HepG2 (cell line): ENCODE results near the gene PXT1. TPM values are rescaled to one million over a fixed set of nuclear protein-coding genes. Genes with fewer than 3 reads are reported as not detected.

Experiments used
- AGO1 ChIP-seq: fragments of 200-400 bp; formaldehyde crosslinking; IDR thresholded peaks from 2 replicates; pipeline ENCODE4 v1.6.1; 2017; ENCODE audit warnings: mild to moderate bottlenecking, low read depth, low read length, moderate library complexity; ENCODE audit not compliant: poor library complexity, severe bottlenecking
- ATF3 ChIP-seq: sonication (generic); formaldehyde crosslinking; IDR thresholded peaks from 2 replicates; pipeline ENCODE4 v1.4.0; 2020; ENCODE audit warnings: missing genetic modification reagents
- CEBPB ChIP-seq: IDR thresholded peaks from 2 replicates; pipeline ENCODE4 v1.6.1; 2011; ENCODE audit warnings: low read depth, low read length, improper control_type of control experiment, borderline replicate concordance
- DMTF1 ChIP-seq: sonication (generic); formaldehyde crosslinking; IDR thresholded peaks from 2 replicates; pipeline ENCODE4 v1.4.0; 2020; ENCODE audit warnings: mild to moderate bottlenecking, missing genetic modification reagents
- ETV5 ChIP-seq: IDR thresholded peaks from 2 replicates; pipeline ENCODE4 v1.6.1; 2018; ENCODE audit warnings: missing biosample characterization, missing genetic modification reagents, inconsistent platforms, borderline replicate concordance
- MIER3 ChIP-seq: IDR thresholded peaks from 2 replicates; pipeline ENCODE4 v1.6.1; 2016; ENCODE audit warnings: missing compliant biosample characterization, borderline replicate concordance
- NAIF1 ChIP-seq: sonication (generic); formaldehyde crosslinking; IDR thresholded peaks from 2 replicates; pipeline ENCODE4 v1.5.0; 2020; ENCODE audit warnings: mild to moderate bottlenecking, missing genetic modification reagents, borderline replicate concordance
- NFE2L1 ChIP-seq: sonication (generic); formaldehyde crosslinking; IDR thresholded peaks from 2 replicates; pipeline ENCODE4 v1.4.0; 2020; ENCODE audit warnings: missing genetic modification reagents, mild to moderate bottlenecking, borderline replicate concordance
- NFRKB ChIP-seq: fragments of 450-650 bp; IDR thresholded peaks from 2 replicates; pipeline ENCODE4 v1.6.1; 2017
- TFAP4 ChIP-seq: sonication (generic); IDR thresholded peaks from 2 replicates; pipeline ENCODE4 v1.6.1; 2016; ENCODE audit warnings: low read depth, borderline replicate concordance
- THAP7 ChIP-seq: sonication (generic); formaldehyde crosslinking; IDR thresholded peaks from 2 replicates; pipeline ENCODE4 v1.8.1; 2023; ENCODE audit warnings: mild to moderate bottlenecking, missing genetic modification reagents
- XRCC5 ChIP-seq: fragments of 200-400 bp; formaldehyde crosslinking; optimal IDR thresholded peaks from 2 replicates; pipeline ENCODE3; 2017; ENCODE audit warnings: mild to moderate bottlenecking, low read length
- ZC3H13 ChIP-seq: sonication (generic); formaldehyde crosslinking; IDR thresholded peaks from 2 replicates; pipeline ENCODE4 v1.8.1; 2023; ENCODE audit warnings: mild to moderate bottlenecking, missing genetic modification reagents, moderate library complexity
- ZNF121 ChIP-seq: sonication (generic); formaldehyde crosslinking; IDR thresholded peaks from 2 replicates; pipeline ENCODE4 v1.5.0; 2020; ENCODE audit warnings: mild to moderate bottlenecking, missing genetic modification reagents
- ZNF331 ChIP-seq: sonication (generic); formaldehyde crosslinking; IDR thresholded peaks from 2 replicates; pipeline ENCODE4 v1.4.0; 2020; ENCODE audit warnings: missing genetic modification reagents
- ZNF564 ChIP-seq: sonication (generic); formaldehyde crosslinking; IDR thresholded peaks from 2 replicates; pipeline ENCODE4 v1.8.1; 2023; ENCODE audit warnings: mild to moderate bottlenecking, missing genetic modification reagents
- ZNF615 ChIP-seq: sonication (generic); formaldehyde crosslinking; IDR thresholded peaks from 2 replicates; pipeline ENCODE4 v1.5.0; 2020; ENCODE audit warnings: mild to moderate bottlenecking, missing genetic modification reagents, borderline replicate concordance
- ZNF710 ChIP-seq: sonication (generic); formaldehyde crosslinking; IDR thresholded peaks from 2 replicates; pipeline ENCODE4 v1.5.0; 2020; ENCODE audit warnings: mild to moderate bottlenecking, missing genetic modification reagents, borderline replicate concordance
- ZSCAN9 ChIP-seq: IDR thresholded peaks from 2 replicates; pipeline ENCODE4 v1.6.1; 2016; ENCODE audit warnings: borderline replicate concordance
- polyA plus RNA-seq, 8 experiments: library from polyadenylated mRNA; depleted of rRNA in 3 of 8; stranded (reverse) in 7 of 8; unstranded in 1 of 8; fragments of >200 nt; fragmentation: Illumina TruSeq in 4 of 8; extraction: Trizol in 4 of 8; gene quantifications; 2 replicates each; pipeline versions ENCODE4 v1.2.1 to v1.2.3, GENCODE V29; 2011 to 2016; ENCODE audit warnings: low read depth in 4 of 8, missing spikeins in 1 of 8, mixed read lengths in 1 of 8; ENCODE audit not compliant: insufficient read depth in 1 of 8
- total RNA-seq, 5 experiments: library from RNA; depleted of rRNA; stranded (reverse); fragments of >200 nt; fragmentation: Illumina TruSeq; extraction: Trizol; gene quantifications; 2 replicates each; pipeline ENCODE4 v1.2.3, GENCODE V29; 2016; ENCODE audit warnings: low read depth in 1 of 5
- TF ChIP-seq, protein P1 (sequence below): sonication (generic); formaldehyde crosslinking; IDR thresholded peaks from 2 replicates; pipeline ENCODE4 v1.4.0; 2020; ENCODE audit warnings: missing genetic modification reagents

Gene PXT1
- total and polyA plus RNA-seq, 2 of the 13 experiments (the other 11 are each of a cell fraction or from before 2014, with no cell fraction given) = 0.04 TPM; not detected in 1

DNA sequence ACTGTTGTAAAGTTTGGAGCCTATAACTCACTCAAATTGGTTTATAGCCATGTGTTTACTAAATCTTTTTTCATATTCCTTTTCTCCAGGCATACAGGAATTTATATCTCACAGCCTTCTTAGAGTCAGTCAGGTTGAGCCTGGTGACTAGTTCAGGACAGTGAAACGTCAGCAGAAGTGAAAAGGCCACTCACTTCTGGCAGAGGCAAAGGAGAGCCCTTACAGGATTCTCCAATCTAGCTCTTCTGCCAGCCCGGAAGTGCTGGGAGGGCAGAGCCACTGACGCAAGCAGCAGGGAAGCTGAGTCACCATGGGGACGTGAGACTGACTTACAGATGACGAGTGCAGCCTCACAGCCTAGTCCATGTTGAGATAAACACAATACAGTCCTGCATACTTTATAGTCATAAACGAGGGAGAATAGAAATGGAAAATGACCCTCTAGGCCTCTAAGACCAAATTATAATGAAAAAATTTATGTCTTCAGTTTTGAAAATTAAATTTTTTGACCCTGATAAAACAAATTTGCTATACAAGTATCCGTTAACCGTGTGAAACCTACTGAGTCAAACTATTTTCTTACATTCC is 1.3 kb downstream of the PXT1 start (continued):
- TF ChIP-seq THAP7 (CRISPR knock-in tag) (no peak), XRCC5 (peak; percentile 72), ZSCAN9 (peak; percentile 79), NAIF1 (CRISPR knock-in tag) (no peak), ZC3H13 (CRISPR knock-in tag) (no peak), AGO1 (no peak), ZNF564 (CRISPR knock-in tag) (no peak), ZNF331 (CRISPR knock-in tag) (peak; percentile 84), ZNF121 (CRISPR knock-in tag) (no peak), NFE2L1 (peak; percentile 80; the same call in 1 of the 2 replicates), DMTF1 (CRISPR knock-in tag) (no peak), ZNF615 (CRISPR knock-in tag) (no peak), ZNF710 (no peak), MIER3 (CRISPR knock-in tag) (peak; percentile 89; the same call in 1 of the 2 replicates), ETV5 (CRISPR knock-in tag) (peak; percentile 96), ATF3 (peak; percentile 94), CEBPB (peak; percentile 86), TFAP4 (peak; percentile 72; the same call in 1 of the 2 replicates), NFRKB (no peak)
- TF ChIP-seq, protein P1, sequence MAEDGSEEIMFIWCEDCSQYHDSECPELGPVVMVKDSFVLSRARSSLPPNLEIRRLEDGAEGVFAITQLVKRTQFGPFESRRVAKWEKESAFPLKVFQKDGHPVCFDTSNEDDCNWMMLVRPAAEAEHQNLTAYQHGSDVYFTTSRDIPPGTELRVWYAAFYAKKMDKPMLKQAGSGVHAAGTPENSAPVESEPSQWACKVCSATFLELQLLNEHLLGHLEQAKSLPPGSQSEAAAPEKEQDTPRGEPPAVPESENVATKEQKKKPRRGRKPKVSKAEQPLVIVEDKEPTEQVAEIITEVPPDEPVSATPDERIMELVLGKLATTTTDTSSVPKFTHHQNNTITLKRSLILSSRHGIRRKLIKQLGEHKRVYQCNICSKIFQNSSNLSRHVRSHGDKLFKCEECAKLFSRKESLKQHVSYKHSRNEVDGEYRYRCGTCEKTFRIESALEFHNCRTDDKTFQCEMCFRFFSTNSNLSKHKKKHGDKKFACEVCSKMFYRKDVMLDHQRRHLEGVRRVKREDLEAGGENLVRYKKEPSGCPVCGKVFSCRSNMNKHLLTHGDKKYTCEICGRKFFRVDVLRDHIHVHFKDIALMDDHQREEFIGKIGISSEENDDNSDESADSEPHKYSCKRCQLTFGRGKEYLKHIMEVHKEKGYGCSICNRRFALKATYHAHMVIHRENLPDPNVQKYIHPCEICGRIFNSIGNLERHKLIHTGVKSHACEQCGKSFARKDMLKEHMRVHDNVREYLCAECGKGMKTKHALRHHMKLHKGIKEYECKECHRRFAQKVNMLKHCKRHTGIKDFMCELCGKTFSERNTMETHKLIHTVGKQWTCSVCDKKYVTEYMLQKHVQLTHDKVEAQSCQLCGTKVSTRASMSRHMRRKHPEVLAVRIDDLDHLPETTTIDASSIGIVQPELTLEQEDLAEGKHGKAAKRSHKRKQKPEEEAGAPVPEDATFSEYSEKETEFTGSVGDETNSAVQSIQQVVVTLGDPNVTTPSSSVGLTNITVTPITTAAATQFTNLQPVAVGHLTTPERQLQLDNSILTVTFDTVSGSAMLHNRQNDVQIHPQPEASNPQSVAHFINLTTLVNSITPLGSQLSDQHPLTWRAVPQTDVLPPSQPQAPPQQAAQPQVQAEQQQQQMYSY (CRISPR knock-in tag) = no peak
